ENCODE data around the gene ESR1.
"Not testable (repeated sequence)": the region's sequence is repeated elsewhere in the genome, so short reads cannot be mapped to it uniquely, and the experiment has no call there.

Gene ESR1

DNA sequence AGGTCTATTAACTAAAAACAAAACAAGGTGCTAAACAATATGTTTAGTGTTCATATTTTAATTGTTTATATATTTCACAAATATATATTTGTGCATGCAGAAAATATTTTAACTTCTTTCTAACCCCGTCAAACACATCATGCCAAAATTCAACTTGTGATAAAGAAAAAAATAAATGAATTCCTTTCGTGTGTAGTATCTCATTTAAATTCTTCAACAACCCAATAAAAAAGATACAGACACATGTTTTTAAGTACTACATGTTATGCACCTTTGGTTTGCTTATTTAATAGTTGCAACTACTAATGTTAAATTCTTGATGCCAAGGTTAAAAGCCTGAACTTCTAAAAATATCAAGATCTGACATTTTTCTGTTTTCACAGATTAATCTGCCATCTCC is 252.4 kb downstream of the ESR1 start:
- no peak for DNase-seq

DNA sequence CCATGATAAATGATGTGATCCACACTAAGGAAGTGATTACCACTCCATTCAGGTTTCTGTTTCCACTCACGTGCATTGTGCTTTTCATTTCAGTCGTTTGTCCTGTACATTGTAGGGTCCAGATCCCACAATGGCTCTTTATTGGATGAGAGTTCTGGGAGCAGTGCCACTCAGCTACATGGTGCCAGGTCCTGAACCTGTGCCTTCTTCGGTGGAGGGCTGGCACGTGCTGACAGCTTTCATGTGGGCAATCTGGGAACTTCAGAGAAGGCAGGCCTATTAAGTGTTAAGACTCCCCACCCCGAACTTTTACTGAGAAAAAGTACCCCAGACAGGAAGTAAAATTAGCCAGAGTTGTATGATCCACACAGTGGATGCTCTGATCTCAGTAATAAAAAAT is 255.0 kb downstream of the ESR1 start:
- no peak for DNase-seq

DNA sequence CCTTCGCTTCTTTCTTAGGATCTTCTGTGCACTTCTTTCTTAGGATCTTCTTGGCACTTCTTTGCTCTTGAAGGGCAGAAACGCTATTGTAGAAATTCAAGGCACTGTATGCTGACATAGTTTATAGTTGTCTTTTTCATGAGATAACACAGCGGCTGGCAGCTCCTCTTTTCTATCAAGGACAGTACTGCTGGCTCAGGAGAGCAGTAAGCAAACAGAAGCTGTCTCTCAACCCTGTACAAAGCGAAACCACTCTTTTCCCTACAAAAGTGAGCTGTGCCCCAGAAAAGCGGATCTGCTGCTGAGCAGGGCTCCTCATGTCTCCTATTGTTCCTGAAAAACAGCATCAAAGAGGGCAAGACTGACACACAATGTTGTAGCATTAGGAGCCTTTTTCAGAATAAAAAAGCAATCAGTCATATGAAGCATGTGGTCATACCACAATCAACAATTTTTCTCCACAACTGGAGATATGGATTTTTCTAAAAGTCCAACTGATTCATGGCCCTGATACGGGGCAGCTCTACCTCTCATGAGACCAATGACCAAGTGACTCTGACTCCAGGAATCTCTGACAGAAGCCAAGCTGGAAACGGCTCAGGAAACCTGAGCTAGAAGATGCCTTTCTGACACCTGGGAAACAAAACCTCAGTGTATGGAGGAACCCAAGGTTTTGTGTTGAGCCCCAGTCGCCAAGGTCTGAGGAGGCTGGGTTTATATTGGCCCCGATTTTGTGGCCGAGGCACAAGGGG is 255.9 kb downstream of the ESR1 start:
- no peak for DNase-seq

DNA sequence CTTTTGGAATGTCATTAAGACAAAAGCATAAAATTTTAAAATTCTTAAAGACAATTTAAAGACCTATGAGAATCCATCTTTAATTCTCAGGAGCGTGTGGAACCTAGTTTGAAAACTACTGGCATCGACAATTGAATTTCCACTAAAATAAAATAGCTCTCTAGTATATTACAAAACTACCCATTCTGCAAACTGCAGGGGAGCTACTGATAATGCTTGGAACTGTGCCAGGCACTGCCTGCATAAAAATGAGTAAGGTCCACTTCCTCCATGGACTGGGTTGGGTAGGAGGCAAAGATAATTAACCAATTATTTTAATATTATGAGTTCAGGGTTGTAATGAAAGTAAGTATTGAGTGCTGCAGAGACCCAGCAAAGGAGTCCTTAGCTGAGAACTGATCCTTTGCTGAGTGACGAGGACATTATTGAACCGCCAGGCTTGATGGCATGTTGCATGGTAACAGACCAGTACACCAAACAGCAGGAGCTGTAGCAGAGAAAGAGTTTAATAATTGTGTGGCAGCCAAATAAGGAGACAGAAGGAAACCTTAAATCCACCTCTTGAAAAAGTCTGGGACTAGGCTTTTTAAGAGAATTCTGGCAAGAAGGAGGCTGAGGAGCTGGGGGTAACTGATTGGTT is 261.3 kb downstream of the ESR1 start:
- DNase-seq = no peak

DNA sequence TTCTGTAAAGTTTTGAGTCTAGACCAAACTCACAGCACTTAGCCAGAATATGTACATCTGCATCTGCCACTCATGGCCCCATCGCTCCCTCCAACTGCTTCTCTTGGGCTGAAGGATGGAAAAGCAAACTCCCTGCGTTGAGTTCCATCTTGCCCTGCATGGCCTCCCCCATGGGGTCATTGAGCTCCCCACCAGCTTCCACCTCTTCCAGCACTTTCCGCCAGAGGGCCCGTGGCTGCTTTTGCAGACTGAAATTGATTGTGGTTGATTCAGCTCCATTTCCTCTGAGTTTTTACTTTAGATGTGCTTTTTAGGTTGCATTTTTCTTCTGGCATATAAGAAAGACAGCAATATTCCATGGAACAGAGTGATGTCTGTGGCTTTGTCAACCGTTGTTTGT is 263.1 kb downstream of the ESR1 start:
- DNase-seq = no peak

DNA sequence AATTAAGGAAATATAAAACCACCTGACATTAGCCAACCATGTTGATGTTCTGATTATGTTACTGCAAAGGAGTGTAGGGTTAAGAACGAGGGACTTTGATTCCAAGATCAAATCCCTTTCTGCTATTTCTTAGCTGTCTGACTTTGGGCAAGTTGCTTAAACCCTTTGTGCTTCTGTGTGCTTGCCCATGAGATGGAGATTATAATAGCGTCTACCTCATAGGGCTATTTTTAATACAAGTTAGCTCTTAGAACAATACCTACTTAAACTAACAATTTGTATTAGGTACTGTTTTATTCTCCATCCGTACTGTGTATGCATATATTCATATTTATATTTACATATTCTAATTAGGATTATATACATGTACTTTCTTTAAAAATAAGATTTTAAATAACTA is 263.8 kb downstream of the ESR1 start:
- no peak for DNase-seq

DNA sequence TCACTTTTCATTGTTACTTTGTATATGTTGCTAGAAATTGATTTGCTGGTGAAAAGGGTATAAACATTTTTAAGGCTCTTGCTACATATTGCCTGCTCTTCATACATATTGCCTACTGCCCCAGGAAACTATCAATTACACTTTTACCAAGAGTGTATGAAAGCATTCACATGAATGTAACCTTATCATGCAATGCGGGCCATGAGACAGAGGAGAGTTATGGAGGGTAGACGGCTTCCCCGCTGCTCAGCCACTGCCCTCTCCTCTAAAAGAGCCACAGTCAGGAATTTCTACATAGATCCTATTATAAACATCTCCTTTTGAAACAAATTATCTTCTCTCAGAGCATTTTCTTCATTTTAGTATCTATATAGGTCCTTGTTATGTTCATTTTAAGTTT is 264.4 kb downstream of the ESR1 start:
- no peak for DNase-seq

DNA sequence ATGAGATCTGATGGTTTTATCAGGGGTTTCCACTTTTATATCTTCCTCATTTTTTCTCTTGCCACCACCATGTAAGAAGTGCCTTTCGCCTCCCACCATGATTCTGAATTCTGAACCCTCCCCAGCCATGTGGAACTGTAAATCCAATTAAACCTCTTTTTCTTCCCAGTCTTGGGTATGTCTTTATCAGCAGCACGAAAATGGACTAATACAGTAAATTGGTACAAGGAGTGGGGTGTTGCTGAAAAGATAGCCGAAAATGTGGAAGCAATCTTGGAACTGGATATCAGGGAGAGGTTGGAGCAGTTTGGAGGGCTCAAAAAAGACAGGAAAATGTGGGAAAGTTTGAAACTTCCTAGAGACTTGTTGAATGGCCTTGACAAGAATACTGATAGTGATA is 268.8 kb downstream of the ESR1 start:
- DNase-seq = not testable (repeated sequence)

DNA sequence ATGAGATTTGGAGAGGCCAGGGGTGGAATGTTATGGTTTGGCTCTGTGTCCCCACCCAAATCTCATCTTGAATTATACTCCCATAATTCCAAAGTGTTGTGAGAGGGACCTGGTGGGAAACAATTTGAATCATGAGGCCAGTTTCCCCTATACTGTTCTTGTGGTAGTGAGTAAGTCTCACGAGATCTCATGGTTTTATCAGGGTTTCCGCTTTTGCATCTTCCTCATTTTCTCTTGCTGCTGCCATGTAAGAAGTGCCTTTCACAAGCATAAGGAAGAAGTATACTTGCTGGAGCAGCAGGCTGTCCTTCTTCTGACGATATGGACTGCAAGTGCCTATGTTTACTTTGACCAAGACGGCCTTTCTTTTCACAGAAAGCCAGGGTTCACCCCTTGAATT is 270.5 kb downstream of the ESR1 start:
- no peak for DNase-seq

DNA sequence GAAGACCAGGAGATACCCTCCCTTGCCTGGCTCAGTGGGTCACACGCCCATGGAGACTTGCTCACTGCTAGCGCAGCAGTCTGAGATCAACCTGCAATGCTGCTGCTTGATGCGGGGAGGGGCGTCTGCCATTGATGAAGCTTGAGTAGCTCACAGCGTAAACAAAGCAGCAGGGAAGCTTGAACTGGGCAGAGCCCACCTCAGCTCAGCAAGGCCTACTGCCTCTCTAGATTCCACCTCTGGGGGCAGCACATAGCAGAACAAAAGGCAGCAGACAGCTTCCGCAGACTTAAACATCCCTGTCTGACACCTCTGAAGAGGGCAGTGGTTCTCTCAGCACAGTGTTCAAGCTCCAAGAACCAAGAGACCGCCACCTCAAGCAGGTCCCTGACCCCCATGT is 271.3 kb downstream of the ESR1 start:
- no peak for DNase-seq

DNA sequence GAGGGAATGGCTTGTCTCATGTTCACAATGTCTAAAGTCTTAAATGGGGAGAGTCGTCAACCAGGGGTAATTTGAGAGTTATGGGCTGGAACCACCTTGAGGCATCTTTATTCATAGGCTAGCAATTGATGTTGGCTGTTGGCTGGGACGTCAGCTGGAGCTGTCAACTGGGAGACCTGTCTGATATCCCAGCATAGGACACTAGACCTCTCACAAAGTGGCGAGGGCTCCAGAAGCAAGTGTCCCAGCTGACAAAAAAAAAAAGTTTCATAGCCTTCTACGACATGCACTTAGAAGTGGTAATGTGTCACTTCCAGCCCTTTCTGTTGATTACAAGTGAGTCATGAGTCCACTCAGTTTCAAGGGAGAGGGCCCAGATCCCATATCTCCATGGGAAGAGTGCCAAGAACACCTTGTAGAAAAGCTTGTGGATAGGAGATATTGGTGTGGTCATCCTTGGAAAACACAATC is 278.0 kb downstream of the ESR1 start:
- DNase-seq = no peak

DNA sequence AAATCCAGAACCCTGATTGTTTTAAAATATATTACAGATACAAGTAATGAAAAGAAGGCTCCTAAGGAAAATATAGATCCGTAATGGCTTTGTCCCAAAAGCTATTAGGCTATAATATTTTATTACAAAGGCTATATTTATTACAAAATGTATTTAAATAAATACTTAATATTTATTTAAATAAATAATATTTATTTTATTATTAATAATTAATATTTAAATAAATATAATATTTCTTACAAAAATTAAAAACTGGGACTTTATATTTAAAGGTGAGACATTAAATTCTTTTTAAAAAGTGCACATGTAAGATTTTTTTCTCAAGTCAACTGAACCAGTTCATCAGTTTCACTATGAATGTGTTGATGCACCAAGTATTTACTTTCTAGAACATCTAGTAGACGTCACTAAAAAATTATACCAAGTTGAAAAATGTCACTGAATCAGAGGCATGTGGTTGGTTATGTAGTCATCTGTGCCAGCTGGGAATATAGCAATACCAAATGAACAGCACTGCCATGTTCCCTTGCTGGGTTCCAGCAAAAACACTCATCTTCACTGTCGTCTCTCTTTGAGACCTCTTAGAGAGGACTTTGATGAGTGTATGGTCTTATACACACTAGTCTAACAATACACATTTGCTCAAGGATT is 278.9 kb downstream of the ESR1 start:
- no peak for DNase-seq

DNA sequence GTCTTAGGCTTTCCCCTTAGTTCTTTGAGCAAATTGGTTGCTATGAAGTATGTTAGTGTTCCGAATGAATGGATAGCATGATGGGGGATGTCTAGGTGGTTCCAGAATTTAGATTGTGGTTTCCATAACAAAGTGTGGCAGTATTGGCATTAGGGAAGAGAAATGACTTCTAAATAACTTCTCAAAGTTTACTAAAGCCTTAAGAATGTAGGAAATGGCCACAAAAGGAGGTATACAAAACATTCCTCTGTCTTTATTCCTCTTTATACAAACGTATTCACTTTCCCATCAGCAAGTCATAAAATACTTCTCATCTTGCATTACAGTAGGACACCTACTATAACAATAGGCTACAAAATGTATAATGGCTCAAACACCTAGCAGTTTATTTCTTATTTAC is 279.6 kb downstream of the ESR1 start:
- DNase-seq = no peak

DNA sequence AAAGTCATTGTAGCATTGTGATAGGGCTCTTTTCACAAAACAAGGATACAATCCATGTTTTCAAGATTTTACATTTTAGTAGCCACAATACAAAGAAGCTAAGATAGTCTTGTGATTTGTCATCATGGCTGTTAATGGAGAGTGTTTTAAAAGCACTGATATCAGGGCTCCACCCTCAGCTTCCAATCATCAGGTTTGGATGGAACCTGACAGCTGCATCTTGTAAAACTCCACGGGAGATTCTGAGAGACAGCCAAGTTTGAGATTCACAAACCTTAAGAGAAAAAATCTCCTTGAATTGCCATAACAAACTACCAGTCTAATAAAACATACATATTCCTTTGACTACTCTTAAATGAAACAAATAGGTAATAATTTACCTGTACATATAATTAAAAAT is 280.2 kb downstream of the ESR1 start:
- no peak for DNase-seq

DNA sequence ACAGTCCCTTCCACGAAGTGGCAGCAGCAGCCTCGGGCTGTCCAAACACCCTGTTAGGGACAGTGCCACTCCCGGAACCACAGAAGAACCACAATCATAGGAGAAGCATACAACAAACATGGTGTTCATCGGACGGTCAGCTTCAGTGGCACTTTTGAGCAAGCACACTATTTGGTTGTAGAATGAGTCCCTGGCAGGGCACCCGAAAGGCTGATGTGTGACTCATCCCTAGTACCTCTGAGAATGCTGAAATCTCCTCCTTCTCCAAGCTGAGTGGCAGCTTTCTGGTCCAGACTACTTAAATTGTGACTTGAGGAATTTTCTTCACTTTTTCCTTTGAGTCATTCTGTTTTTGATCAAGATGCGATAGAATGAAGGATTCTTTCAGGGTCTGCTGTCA is 282.5 kb downstream of the ESR1 start:
- no peak for DNase-seq

DNA sequence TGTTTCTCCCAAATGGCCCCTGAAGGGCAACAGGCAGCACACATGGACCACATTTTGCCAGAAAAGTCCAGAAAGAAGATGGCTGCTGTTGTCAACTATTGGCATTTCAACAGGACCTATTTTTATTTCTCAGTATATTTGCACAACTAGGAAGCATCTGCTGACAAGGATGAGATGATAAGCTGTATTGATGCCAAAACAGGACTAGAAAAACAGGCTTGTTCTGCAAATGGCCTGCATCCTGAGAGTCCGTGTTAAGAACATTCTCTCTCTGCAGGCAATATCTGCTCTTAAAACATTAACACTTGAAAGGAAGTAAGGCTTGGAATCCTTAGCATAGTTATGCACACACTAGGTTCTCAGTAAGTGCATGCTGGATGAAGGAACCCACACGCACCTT is 283.7 kb downstream of the ESR1 start:
- no peak for DNase-seq

DNA sequence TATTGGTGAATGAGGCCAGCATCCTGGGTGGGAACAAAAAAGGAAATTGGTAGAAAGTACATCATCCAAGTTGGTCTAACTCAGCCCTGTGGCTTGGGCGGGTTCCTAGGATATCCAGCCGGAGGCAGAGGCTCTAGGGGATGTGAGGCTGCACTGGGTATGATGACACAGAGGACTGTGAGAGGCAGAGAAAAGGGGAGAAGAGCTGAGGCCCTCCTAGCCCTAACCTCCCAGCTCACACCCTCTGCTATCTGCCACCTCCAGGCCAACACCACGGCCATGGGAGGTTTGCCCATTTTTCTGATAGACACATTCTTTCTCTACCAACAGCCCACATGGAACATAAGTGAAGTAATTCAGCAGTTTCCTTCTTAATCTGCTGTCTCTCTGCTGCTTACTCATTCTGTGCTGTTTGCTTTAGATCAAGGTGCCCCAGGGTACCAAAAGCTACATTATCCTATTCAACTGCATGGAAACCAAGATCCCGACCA is 284.4 kb downstream of the ESR1 start:
- DNase-seq = no peak

DNA sequence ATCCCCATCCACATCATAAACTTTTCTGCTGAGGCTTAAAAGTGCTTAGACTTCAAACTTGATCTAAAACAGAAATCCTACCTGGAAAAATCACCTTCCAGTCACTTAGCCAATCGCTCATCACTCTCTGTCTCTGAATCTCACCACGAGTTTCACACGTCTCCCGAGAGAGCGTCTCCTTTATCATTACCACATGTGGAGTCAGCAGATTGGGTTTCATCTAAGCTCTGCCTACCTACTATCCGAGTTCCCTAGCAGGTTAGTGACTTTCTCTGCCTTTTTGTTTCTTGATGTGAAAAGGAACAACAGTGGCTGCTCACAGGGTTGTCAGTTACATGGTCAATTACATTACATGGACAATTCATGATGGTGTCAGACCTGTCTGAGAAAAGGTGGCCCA is 286.2 kb downstream of the ESR1 start:
- DNase-seq = no peak

DNA sequence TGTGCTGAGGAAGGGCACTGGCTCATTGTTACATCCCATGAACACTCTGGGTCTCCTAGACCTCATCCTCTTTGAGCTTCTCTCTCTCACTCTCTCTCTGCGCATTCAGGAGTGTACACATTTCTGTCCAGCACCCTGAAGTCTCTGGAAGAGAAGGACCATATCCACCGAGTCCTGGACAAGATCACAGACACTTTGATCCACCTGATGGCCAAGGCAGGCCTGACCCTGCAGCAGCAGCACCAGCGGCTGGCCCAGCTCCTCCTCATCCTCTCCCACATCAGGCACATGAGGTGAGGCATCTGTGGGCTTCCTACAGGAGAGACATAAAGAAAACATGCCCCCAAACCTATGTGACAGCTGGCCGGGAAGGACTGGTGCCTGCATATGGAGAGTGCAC is 286.8 kb downstream of the ESR1 start:
- DNase-seq = no peak

DNA sequence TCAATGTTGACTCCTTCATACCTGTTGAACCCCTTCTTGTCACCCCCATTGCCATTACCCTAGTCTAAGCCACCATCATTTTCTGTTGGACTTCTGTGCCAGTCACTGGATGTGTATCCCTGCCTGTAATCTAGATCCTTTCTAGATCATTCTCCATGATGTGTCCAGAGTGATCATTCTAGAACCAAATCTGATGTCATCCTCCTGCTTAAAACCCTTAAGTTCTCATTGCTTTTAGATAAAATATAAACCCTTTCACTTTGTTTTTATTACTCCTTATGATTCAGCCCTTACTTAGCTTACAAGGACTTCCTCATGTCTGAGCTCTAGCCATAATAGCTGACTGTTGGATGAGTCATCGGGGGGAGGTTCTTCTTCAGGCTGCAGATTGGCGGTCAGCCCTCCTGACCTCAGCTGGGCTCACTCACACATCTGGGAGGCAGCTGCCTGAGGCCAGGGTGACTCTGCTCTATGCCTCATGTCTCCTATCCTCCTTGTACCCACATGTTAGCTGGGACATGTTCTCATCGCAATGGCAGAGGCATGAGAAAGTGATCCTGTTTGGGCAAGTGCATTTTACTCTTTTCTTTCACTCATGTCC is 287.6 kb downstream of the ESR1 start:
- DNase-seq = peak; percentile 13 to 23

DNA sequence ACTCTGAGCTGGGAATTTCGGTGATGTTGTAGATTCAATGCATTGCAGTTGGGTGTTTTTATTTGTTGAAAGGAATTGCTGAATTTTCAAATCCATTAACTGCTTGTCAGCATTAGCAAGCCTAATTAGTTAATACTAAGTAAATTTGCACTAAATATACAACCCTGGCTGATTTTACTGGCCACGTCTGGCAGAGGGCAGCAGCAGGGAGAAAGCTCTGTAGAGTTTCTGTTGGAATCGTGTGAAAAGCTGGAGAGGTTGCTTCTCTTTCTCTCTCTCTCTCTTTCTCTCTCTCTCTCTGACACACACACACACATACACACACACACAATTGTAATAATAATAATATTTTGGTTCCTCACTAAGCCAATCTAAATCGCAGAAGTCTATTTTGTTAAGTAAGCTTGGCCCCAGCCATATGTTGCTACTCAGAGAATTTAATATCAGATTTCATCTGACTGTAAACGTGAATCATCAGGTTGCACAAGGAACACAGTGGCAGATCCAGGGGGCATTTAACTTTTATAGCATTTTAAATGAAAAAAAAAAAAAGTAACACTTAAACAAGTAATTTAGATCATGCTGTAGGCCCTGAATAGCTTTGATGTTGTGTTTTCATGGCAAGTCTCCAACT is 289.5 kb downstream of the ESR1 start:
- no peak for DNase-seq

DNA sequence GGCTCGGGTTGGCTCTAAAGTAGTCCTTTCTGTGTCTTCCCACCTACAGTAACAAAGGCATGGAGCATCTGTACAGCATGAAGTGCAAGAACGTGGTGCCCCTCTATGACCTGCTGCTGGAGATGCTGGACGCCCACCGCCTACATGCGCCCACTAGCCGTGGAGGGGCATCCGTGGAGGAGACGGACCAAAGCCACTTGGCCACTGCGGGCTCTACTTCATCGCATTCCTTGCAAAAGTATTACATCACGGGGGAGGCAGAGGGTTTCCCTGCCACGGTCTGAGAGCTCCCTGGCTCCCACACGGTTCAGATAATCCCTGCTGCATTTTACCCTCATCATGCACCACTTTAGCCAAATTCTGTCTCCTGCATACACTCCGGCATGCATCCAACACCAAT is 291.2 kb downstream of the ESR1 start:
- no peak for DNase-seq
